Pancreas (tissue), 10 donors: ENCODE data around the gene RIMBP2. TPM values are rescaled to one million over a fixed set of nuclear protein-coding genes. Genes with fewer than 3 reads are reported as not detected.

Experiments used
- ATAC-seq, 4 donors: fragments of 200-7000 bp; cut with Tn5 transposase; one replicate each; pipeline versions ENCODE4 v1.8.0 to v1.9.1; 2020; ENCODE audit warnings: mild to moderate bottlenecking in 4 of 4, moderate library complexity in 4 of 4
- DNase-seq, 6 donors: peaks; one replicate each; pipeline ENCODE4 v3.0.0-alpha.2; 2020
- FAIRE-seq: peaks from 2 replicates; lab custom pipeline; 2012; peaks lifted over from hg19 to GRCh38; lab: Jason Lieb, UNC
- H3K27ac ChIP-seq, 4 donors: fragments of 200-600 bp; sonication (generic); 1 replicate in 3 of 4; 2 replicates in 1 of 4; pipeline versions ENCODE4 v1.5.0 to v1.8.0; 2020
- H3K27me3 ChIP-seq, 4 donors: fragments of 200-600 bp; one replicate each; pipeline ENCODE4 v1.8.0; 2021
- H3K36me3 ChIP-seq, 3 donors: fragments of 200-600 bp; sonication (generic) in 1 of 3; one replicate each; pipeline versions ENCODE4 v1.5.0 to v1.8.0; 2020 to 2021
- H3K4me1 ChIP-seq, 3 donors: fragments of 200-600 bp; one replicate each; pipeline ENCODE4 v1.8.0; 2021
- H3K4me3 ChIP-seq, 4 donors: fragments of 200-600 bp; sonication (generic) in 2 of 4; one replicate each; pipeline versions ENCODE4 v1.5.0 to v1.8.0; 2020 to 2021
- H3K9me3 ChIP-seq, 4 donors: fragments of 200-600 bp; one replicate each; pipeline ENCODE4 v1.8.0; 2021
- CTCF ChIP-seq, 4 donors: fragments of 200-600 bp; sonication (generic) in 3 of 4; IDR thresholded peaks; one replicate each; pipeline versions ENCODE4 v1.5.0 to v1.8.0; 2021; ENCODE audit warnings: antibody characterized with exemption in 4 of 4
- WGBS, 2 donors: extraction: QIAGEN DNeasy Blood & Tissue Kit; methylation state at CpG; one replicate each; pipeline ENCODE4 v1.1.7; 2013; 5-methylcytosine and 5-hydroxymethylcytosine counted together
- intact Hi-C, 3 donors: fragments of 100-400 bp; cut with DNase I; formaldehyde crosslinking; loops; one replicate each; pipeline versions ENCODE4 v1.11.1 to v1.14.2; 2022
- polyA plus RNA-seq, 2 donors: library from polyadenylated mRNA; stranded (reverse); fragments of 200-250 nt; gene quantifications; one replicate each; pipeline ENCODE4 v1.2.3, GENCODE V29; 2013
- total RNA-seq, 6 donors: library from RNA; stranded (reverse); fragmentation: NEBNext Ultra II Directional in 4 of 6; extraction: Animal tissue kit (Norgen Biotek cat#: 25700) in 4 of 6; gene quantifications; one replicate each; pipeline versions ENCODE4 v1.2.1 to v1.2.4, GENCODE V29; 2021 to 2023
- donor health status: healthy with polysubstance abuse.
- donor health status: DM: no; HTN: no; CAD: no; lungs with moderate emphysema.
- donor health status: DM: no; HTN: no; CAD: no.
- donor health status: control.
- donor health status: control.
- donor health status: Bipolar disorder and iron deficiency.
- donor health status: DM: yes; HTN: yes; CAD: no.
- donor health status: DM: no; HTN: no; CAD: no.
- donor health status: DM: no; HTN: no; CAD: no.
- donor health status: DM: yes; HTN: yes; CAD: no.

RIMBP2 gene
- total and polyA plus RNA-seq, 8 donors: 1.6 to 14.9 (median 3.9) TPM

GRCh38 chr12:130524759-130525158 is 191.3 kb downstream of the RIMBP2 start:
- WGBS, 2 donors: 49 to 67% methylated on average over 6 to 8 of the region's 8 CpGs
- no peak for TF ChIP-seq CTCF (IDR thresholded peaks at IDR 0.05)
- DNase-seq: no peak
- Histone ChIP-seq H3K9me3 (no peaks in the 10 kb centered on the region), H3K4me1 (no peaks in the 10 kb centered on the region), H3K36me3 (no peaks in the 10 kb centered on the region), H3K27me3 (no peaks in the 10 kb centered on the region), H3K4me3 (no peak overlapping the region), H3K27ac (no peak overlapping the region)
- intact Hi-C loops: no loop called here
- FAIRE-seq: no peak
- no peak for ATAC-seq

- no peak for TF ChIP-seq CTCF (IDR thresholded peaks at IDR 0.05)
- Histone ChIP-seq H3K4me1 (no peaks in the 10 kb centered on the region), H3K4me3 (no peak overlapping the region), H3K27ac (no peak overlapping the region), H3K27me3 (no peaks in the 10 kb centered on the region), H3K36me3 (no peaks in the 10 kb centered on the region), H3K9me3 (no peaks in the 10 kb centered on the region)
- DNase-seq (no peak), ATAC-seq (no peak), FAIRE-seq (no peak)
- 46 to 47% methylated on average over 9 of the region's 9 CpGs for WGBS, 2 donors
- intact Hi-C loops: no loop called here
Observed at GRCh38 chr12:130523863-130524614, 192.1 kb downstream of the RIMBP2 start.

GRCh38 chr12:130523208-130523607 is 192.9 kb downstream of the RIMBP2 start:
- Histone ChIP-seq H3K4me1 (no peaks in the 10 kb centered on the region), H3K27ac (no peak overlapping the region), H3K4me3 (no peak overlapping the region), H3K27me3 (no peaks in the 10 kb centered on the region), H3K36me3 (no peaks in the 10 kb centered on the region), H3K9me3 (no peaks in the 10 kb centered on the region)
- FAIRE-seq (no peak), DNase-seq (no peak), ATAC-seq (no peak)
- no peak for TF ChIP-seq CTCF (IDR thresholded peaks at IDR 0.05)
- 52 to 64% methylated on average over 9 of the region's 9 CpGs for WGBS, 2 donors
- intact Hi-C loops: no loop called here

- no peak for FAIRE-seq
- intact Hi-C loops: no loop called here
- H3K4me3 ChIP-seq: no peak overlapping the region
- no peaks in the 10 kb centered on the region for H3K27me3 ChIP-seq
- H3K27ac ChIP-seq: no peak overlapping the region
- DNase-seq: no peak
- H3K36me3 ChIP-seq: no peaks in the 10 kb centered on the region
- 45 to 66% methylated on average over 17 of the region's 17 CpGs for WGBS, 2 donors
- ATAC-seq: no peak
- no peaks in the 10 kb centered on the region for H3K9me3 ChIP-seq
- no peak for TF ChIP-seq CTCF (IDR thresholded peaks at IDR 0.05)
- H3K4me1 ChIP-seq: no peaks in the 10 kb centered on the region
Observed at GRCh38 chr12:130522244-130522834, 193.8 kb downstream of the RIMBP2 start.
